HepG2 (cell line): ENCODE data around the gene CPLX1. TPM values are rescaled to one million over a fixed set of nuclear protein-coding genes. Genes with fewer than 3 reads are reported as not detected.

ENCODE experiments used
- AGO2 ChIP-seq: fragments of 200-400 bp; formaldehyde crosslinking; optimal IDR thresholded peaks from 2 replicates; pipeline ENCODE3; 2017; ENCODE audit warnings: mild to moderate bottlenecking, low read depth, low read length, moderate library complexity
- IKZF1 ChIP-seq: fragments of 450-650 bp; IDR thresholded peaks from 2 replicates; pipeline ENCODE4 v1.7.1; 2016
- KDM5A ChIP-seq: fragments of 200-600 bp; sonication (generic); IDR thresholded peaks from 2 replicates; pipeline ENCODE4 v1.7.0; 2018; ENCODE audit warnings: antibody characterized with exemption, mild to moderate bottlenecking, low read length, borderline replicate concordance
- NFYB ChIP-seq: sonication (generic); formaldehyde crosslinking; IDR thresholded peaks from 2 replicates; pipeline ENCODE4 v1.4.0; 2020; ENCODE audit warnings: missing genetic modification reagents
- SETDB1 ChIP-seq: sonication (generic); formaldehyde crosslinking; IDR thresholded peaks from 2 replicates; pipeline ENCODE4 v1.5.1; 2020; ENCODE audit warnings: missing genetic modification reagents, mild to moderate bottlenecking, borderline replicate concordance
- SIX1 ChIP-seq: sonication (generic); formaldehyde crosslinking; IDR thresholded peaks from 2 replicates; pipeline ENCODE4 v1.4.0; 2020; ENCODE audit warnings: missing genetic modification reagents, borderline replicate concordance
- SMARCC2 ChIP-seq: fragments of 450-650 bp; IDR thresholded peaks from 2 replicates; pipeline ENCODE4 v1.6.1; 2017; ENCODE audit warnings: antibody characterized with exemption, mild to moderate bottlenecking
- XBP1 ChIP-seq: sonication (generic); formaldehyde crosslinking; IDR thresholded peaks from 2 replicates; pipeline ENCODE4 v1.5.0; 2020; ENCODE audit warnings: missing genetic modification reagents
- ZFX ChIP-seq: sonication (generic); formaldehyde crosslinking; IDR thresholded peaks from 2 replicates; pipeline ENCODE4 v1.4.0; 2020; ENCODE audit warnings: mild to moderate bottlenecking, low read depth, missing genetic modification reagents, moderate library complexity
- ZNF33A ChIP-seq: sonication (generic); formaldehyde crosslinking; IDR thresholded peaks from 2 replicates; pipeline ENCODE4 v1.5.1; 2020; ENCODE audit warnings: missing genetic modification reagents, mild to moderate bottlenecking, moderate library complexity, borderline replicate concordance
- ZNF543 ChIP-seq: sonication (generic); formaldehyde crosslinking; IDR thresholded peaks from 2 replicates; pipeline ENCODE4 v1.4.0; 2020; ENCODE audit warnings: mild to moderate bottlenecking, missing genetic modification reagents
- ZNF556 ChIP-seq: sonication (generic); formaldehyde crosslinking; IDR thresholded peaks from 2 replicates; pipeline ENCODE4 v1.4.0; 2020; ENCODE audit warnings: mild to moderate bottlenecking, missing genetic modification reagents, borderline replicate concordance
- ZNF788 ChIP-seq: sonication (generic); formaldehyde crosslinking; IDR thresholded peaks from 2 replicates; pipeline ENCODE4 v1.5.0; 2020; ENCODE audit warnings: mild to moderate bottlenecking, missing genetic modification reagents, borderline replicate concordance
- ZNF839 ChIP-seq: sonication (generic); formaldehyde crosslinking; IDR thresholded peaks from 2 replicates; pipeline ENCODE4 v1.4.0; 2020; ENCODE audit warnings: missing genetic modification reagents, mild to moderate bottlenecking, borderline replicate concordance
- ZSCAN25 ChIP-seq: sonication (generic); formaldehyde crosslinking; IDR thresholded peaks from 2 replicates; pipeline ENCODE4 v1.8.0; 2022; ENCODE audit warnings: mild to moderate bottlenecking, missing genetic modification reagents
- polyA plus RNA-seq, 8 experiments: library from polyadenylated mRNA; depleted of rRNA in 3 of 8; stranded (reverse) in 7 of 8; unstranded in 1 of 8; fragments of >200 nt; fragmentation: Illumina TruSeq in 4 of 8; extraction: Trizol in 4 of 8; gene quantifications; 2 replicates each; pipeline versions ENCODE4 v1.2.1 to v1.2.3, GENCODE V29; 2011 to 2016; ENCODE audit warnings: low read depth in 4 of 8, missing spikeins in 1 of 8, mixed read lengths in 1 of 8; ENCODE audit not compliant: insufficient read depth in 1 of 8
- total RNA-seq, 5 experiments: library from RNA; depleted of rRNA; stranded (reverse); fragments of >200 nt; fragmentation: Illumina TruSeq; extraction: Trizol; gene quantifications; 2 replicates each; pipeline ENCODE4 v1.2.3, GENCODE V29; 2016; ENCODE audit warnings: low read depth in 1 of 5
- TF ChIP-seq, protein P1 (sequence below), 2 experiments: sonication (generic) in 1 of 2; formaldehyde crosslinking in 1 of 2; IDR thresholded peaks; 2 replicates each; pipeline versions ENCODE4 v1.5.1 to v1.6.1; 2011 to 2020; ENCODE audit warnings: borderline replicate concordance in 1 of 2, low read depth in 1 of 2, low read length in 1 of 2, mild to moderate bottlenecking in 1 of 2, missing genetic modification reagents in 1 of 2, moderate library complexity in 1 of 2
- TF ChIP-seq, protein P2 (sequence below): sonication (generic); formaldehyde crosslinking; IDR thresholded peaks from 2 replicates; pipeline ENCODE4 v1.4.0; 2020; ENCODE audit warnings: mild to moderate bottlenecking, missing genetic modification reagents
- TF ChIP-seq, protein P3 (sequence below): fragments of 450-650 bp; IDR thresholded peaks from 2 replicates; pipeline ENCODE4 v1.6.1; 2017; ENCODE audit warnings: mild to moderate bottlenecking
- TF ChIP-seq, protein P4 (sequence below): IDR thresholded peaks from 2 replicates; pipeline ENCODE4 v1.6.1; 2016; ENCODE audit warnings: mild to moderate bottlenecking
- TF ChIP-seq, protein P5 (sequence below): sonication (generic); formaldehyde crosslinking; IDR thresholded peaks from 2 replicates; pipeline ENCODE4 v1.5.0; 2020; ENCODE audit warnings: mild to moderate bottlenecking, missing genetic modification reagents, moderate library complexity

The CPLX1 gene
- total and polyA plus RNA-seq, 2 of the 13 experiments (the other 11 are each of a cell fraction or from before 2014, with no cell fraction given) = 0.18 TPM

DNA sequence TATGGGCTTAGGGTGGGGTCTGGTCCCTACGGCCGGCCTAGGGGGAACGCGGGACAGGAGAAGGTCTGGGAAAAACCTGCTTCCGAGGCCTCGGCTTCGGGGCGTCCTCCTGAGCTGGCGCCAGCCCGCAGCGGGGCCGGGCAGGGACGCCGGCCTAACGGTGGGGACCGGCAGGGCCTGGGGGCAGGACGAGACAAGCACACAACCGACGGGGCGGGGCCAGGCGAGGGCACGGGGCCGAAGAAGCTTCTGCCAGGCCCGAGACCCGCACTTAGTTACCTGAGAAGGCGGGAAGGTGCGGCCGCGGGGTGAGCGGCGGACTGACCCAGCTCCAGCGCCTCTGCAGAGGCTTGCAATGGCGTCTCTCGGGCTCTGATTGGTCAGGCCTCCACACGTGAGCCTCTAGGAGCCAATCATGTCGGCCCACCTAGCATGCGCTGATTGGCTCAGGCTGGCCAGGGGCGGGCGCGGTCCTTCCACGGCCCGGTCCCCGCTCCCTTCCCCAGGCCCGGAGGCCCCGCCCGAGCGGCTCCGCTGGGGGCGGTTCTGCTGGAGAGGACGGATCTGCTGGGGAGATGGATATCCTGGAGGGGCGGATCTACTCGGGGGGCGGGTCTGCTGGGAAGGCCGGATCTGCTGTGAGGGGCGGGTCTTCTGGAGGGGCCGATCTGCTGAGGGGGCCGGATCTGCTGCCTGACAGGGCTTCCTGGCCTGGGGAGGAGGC is 44.3 kb downstream of the CPLX1 start (continued):
- TF ChIP-seq, protein P1, sequence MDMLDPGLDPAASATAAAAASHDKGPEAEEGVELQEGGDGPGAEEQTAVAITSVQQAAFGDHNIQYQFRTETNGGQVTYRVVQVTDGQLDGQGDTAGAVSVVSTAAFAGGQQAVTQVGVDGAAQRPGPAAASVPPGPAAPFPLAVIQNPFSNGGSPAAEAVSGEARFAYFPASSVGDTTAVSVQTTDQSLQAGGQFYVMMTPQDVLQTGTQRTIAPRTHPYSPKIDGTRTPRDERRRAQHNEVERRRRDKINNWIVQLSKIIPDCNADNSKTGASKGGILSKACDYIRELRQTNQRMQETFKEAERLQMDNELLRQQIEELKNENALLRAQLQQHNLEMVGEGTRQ (IDR thresholded peaks at IDR 0.05; ENCODE audit: low read depth, low read length) = peak; percentile 99
- TF ChIP-seq, protein P1 (CRISPR knock-in tag; IDR thresholded peaks at IDR 0.05; ENCODE audit: borderline replicate concordance) = peak; percentile 100; the same call in 1 of the 2 replicates
- TF ChIP-seq ZNF839 (CRISPR knock-in tag) = no peak; the same call in 1 of the 2 replicates
- TF ChIP-seq IKZF1 = no peak
- TF ChIP-seq XBP1 (CRISPR knock-in tag) = peak; percentile 99; the same call in 1 of the 2 replicates
- TF ChIP-seq, protein P2, sequence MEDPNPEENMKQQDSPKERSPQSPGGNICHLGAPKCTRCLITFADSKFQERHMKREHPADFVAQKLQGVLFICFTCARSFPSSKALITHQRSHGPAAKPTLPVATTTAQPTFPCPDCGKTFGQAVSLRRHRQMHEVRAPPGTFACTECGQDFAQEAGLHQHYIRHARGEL (CRISPR knock-in tag) = 0 out of 2 replicates have a peak, but pooled peaks have one; percentile 82
- peak; percentile 77 for TF ChIP-seq KDM5A
- peak; percentile 85 for TF ChIP-seq AGO2
- no peak; the same call in 1 of the 2 replicates for TF ChIP-seq ZNF788 (CRISPR knock-in tag)
- TF ChIP-seq ZNF33A (CRISPR knock-in tag) = peak; percentile 57; the same call in 1 of the 2 replicates
- no peak for TF ChIP-seq SMARCC2
- TF ChIP-seq, protein P3, sequence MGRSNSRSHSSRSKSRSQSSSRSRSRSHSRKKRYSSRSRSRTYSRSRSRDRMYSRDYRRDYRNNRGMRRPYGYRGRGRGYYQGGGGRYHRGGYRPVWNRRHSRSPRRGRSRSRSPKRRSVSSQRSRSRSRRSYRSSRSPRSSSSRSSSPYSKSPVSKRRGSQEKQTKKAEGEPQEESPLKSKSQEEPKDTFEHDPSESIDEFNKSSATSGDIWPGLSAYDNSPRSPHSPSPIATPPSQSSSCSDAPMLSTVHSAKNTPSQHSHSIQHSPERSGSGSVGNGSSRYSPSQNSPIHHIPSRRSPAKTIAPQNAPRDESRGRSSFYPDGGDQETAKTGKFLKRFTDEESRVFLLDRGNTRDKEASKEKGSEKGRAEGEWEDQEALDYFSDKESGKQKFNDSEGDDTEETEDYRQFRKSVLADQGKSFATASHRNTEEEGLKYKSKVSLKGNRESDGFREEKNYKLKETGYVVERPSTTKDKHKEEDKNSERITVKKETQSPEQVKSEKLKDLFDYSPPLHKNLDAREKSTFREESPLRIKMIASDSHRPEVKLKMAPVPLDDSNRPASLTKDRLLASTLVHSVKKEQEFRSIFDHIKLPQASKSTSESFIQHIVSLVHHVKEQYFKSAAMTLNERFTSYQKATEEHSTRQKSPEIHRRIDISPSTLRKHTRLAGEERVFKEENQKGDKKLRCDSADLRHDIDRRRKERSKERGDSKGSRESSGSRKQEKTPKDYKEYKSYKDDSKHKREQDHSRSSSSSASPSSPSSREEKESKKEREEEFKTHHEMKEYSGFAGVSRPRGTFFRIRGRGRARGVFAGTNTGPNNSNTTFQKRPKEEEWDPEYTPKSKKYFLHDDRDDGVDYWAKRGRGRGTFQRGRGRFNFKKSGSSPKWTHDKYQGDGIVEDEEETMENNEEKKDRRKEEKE = no peak
- TF ChIP-seq, protein P4, sequence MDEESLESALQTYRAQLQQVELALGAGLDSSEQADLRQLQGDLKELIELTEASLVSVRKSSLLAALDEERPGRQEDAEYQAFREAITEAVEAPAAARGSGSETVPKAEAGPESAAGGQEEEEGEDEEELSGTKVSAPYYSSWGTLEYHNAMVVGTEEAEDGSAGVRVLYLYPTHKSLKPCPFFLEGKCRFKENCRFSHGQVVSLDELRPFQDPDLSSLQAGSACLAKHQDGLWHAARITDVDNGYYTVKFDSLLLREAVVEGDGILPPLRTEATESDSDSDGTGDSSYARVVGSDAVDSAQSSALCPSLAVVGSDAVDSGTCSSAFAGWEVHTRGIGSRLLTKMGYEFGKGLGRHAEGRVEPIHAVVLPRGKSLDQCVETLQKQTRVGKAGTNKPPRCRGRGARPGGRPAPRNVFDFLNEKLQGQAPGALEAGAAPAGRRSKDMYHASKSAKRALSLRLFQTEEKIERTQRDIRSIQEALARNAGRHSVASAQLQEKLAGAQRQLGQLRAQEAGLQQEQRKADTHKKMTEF (CRISPR knock-in tag) = peak; percentile 83; the same call in 1 of the 2 replicates
- no peak for TF ChIP-seq ZNF556 (CRISPR knock-in tag)
- no peak for TF ChIP-seq SETDB1 (CRISPR knock-in tag)
- TF ChIP-seq NFYB = peak; percentile 95
- TF ChIP-seq ZNF543 = peak; percentile 86; the same call in 1 of the 2 replicates
- TF ChIP-seq ZFX = peak; percentile 87
- TF ChIP-seq ZSCAN25 (CRISPR knock-in tag) = no peak
- TF ChIP-seq SIX1 = no peak
- TF ChIP-seq, protein P5, sequence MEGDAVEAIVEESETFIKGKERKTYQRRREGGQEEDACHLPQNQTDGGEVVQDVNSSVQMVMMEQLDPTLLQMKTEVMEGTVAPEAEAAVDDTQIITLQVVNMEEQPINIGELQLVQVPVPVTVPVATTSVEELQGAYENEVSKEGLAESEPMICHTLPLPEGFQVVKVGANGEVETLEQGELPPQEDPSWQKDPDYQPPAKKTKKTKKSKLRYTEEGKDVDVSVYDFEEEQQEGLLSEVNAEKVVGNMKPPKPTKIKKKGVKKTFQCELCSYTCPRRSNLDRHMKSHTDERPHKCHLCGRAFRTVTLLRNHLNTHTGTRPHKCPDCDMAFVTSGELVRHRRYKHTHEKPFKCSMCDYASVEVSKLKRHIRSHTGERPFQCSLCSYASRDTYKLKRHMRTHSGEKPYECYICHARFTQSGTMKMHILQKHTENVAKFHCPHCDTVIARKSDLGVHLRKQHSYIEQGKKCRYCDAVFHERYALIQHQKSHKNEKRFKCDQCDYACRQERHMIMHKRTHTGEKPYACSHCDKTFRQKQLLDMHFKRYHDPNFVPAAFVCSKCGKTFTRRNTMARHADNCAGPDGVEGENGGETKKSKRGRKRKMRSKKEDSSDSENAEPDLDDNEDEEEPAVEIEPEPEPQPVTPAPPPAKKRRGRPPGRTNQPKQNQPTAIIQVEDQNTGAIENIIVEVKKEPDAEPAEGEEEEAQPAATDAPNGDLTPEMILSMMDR = no peak
